Activated naive CD4-positive, alpha-beta T cell treated with anti-CD3 and anti-CD28 coated beads for 36 hours (primary cell): Measurements from ENCODE around the gene SOD2. TPM values are rescaled to one million over a fixed set of nuclear protein-coding genes. Genes with fewer than 3 reads are reported as not detected.
"Not testable (repeated sequence)": the region's sequence is repeated elsewhere in the genome, so short reads cannot be mapped to it uniquely, and the experiment has no call there.

Source experiments
- CTCF ChIA-PET: fragments of 350-600 bp; sonication (Branson Sonifier 250); formaldehyde crosslinking; loops from one replicate; lab custom pipeline; 2021; ENCODE audit warnings: antibody characterized with exemption; lab: Charles Lee
- DNase-seq: peaks from one replicate; pipeline ENCODE4 v3.0.0-alpha.2; 2020
- H3K27ac Mint-ChIP-seq: one replicate; pipeline ENCODE4 v1.8.0; 2021; ENCODE audit warnings: mild to moderate bottlenecking, mixed read lengths
- H3K27me3 Mint-ChIP-seq: one replicate; pipeline ENCODE4 v1.8.0; 2021; ENCODE audit warnings: low read depth, mixed read lengths
- H3K36me3 Mint-ChIP-seq: one replicate; pipeline ENCODE4 v1.8.0; 2021; ENCODE audit warnings: low read depth, mixed read lengths
- H3K4me1 Mint-ChIP-seq: one replicate; pipeline ENCODE4 v1.8.0; 2021; ENCODE audit warnings: low read depth, mixed read lengths
- H3K4me3 Mint-ChIP-seq: one replicate; pipeline ENCODE4 v1.8.0; 2021; ENCODE audit warnings: mild to moderate bottlenecking, moderate library complexity, mixed read lengths
- H3K9me3 Mint-ChIP-seq: one replicate; pipeline ENCODE4 v1.8.0; 2021; ENCODE audit warnings: mixed read lengths
- intact Hi-C: fragments of 100-400 bp; cut with micrococcal nuclease; formaldehyde crosslinking; loops from one replicate; pipeline ENCODE4 v1.15.1; 2023
- total RNA-seq, 2 experiments: library from RNA; stranded (reverse); gene quantifications; one replicate each; pipeline ENCODE4 v1.2.3, GENCODE V29; 2021

The SOD2 gene
- total RNA-seq, 2 experiments from 2014 or later: 256 to 260 TPM

DNA sequence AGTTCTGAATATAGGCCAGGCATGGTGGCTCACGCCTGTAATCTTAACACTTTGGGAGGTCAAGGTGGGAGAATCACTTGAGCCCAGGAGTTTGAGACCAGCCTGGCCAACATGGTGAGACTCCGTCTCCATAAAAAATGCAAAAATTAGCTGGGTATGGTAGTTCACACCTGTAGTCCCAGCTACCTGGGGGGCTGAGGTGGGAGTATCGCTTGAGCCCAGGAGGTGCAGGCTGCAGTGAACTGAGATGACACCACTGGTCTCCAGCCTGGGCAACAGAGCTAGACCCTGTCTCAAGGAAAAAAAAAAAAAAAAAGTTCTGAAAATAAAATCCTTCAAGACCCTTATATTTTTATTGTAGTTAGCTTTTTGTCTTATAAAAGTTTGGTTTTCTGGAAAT lies 22.6 kb upstream of the SOD2 start:
- H3K27me3 Mint-ChIP-seq: no peaks in the 10 kb centered on the region
- H3K27ac Mint-ChIP-seq: no peak overlapping the region
- CTCF ChIA-PET: no interaction called here
- H3K4me3 Mint-ChIP-seq: no peak overlapping the region
- peaks cover 2% of the 10 kb centered on the region for H3K36me3 Mint-ChIP-seq
- no peak for DNase-seq
- H3K4me1 Mint-ChIP-seq: peaks cover 14% of the 10 kb centered on the region
- no peaks in the 10 kb centered on the region for H3K9me3 Mint-ChIP-seq
- intact Hi-C loops: loop anchor here (1.0 kb wide), 1 partner anchor 14 kb away; no protein-coding TSS in a partner anchor

DNA sequence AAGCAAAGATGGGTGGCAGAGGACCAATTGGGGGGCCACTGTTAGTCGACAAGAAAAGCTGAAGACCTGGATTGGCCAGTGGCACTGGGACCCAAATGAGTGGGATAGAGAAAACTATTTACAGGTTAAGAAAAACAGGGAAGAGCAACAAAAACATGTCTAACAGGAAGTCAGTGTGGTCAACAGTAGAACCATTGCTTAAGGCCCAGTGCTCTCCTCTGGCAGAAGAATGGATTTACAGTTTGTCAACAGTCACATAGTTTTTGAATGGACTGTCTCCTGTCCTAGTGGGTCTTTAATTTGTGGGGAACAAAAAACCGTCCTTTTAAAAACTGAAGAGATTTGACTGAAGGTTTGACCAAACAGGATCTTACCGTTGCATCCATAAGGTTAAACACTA lies 22.1 kb upstream of the SOD2 start:
- DNase-seq: no peak
- no peak overlapping the region for H3K27ac Mint-ChIP-seq
- no peak overlapping the region for H3K4me3 Mint-ChIP-seq
- peaks cover 14% of the 10 kb centered on the region for H3K4me1 Mint-ChIP-seq
- CTCF ChIA-PET: no interaction called here
- H3K9me3 Mint-ChIP-seq: no peaks in the 10 kb centered on the region
- intact Hi-C loops: no loop called here
- H3K36me3 Mint-ChIP-seq: peaks cover 2% of the 10 kb centered on the region
- H3K27me3 Mint-ChIP-seq: no peaks in the 10 kb centered on the region

GRCh38 chr6:159714404-159714803 lies 21.4 kb upstream of the SOD2 start:
- DNase-seq: no peak
- Mint-ChIP-seq H3K27ac (no peak overlapping the region), H3K27me3 (no peaks in the 10 kb centered on the region), H3K9me3 (no peaks in the 10 kb centered on the region), H3K4me1 (peaks cover 14% of the 10 kb centered on the region), H3K4me3 (no peak overlapping the region), H3K36me3 (peaks cover 2% of the 10 kb centered on the region)
- CTCF ChIA-PET: no interaction called here
- intact Hi-C loops: no loop called here

DNA sequence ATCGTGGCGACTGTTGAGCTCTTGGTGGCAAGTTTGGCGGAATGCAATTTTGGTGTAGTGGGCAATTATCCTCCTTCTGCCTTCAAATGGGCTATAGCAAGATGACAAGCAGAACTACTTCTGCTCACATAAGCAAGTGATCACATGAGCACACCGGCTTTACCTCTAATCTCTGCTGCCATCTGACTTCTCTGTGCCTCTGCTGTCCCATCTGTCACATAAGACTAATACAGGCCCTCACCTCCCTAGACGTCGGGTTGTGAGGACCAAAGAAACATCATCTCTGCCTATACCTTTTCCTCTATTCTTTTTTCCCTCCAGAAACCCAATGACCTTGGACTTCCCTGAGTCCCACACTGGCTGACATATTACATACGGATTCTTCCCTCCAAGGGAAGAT lies 20.9 kb upstream of the SOD2 start:
- CTCF ChIA-PET: no interaction called here
- Mint-ChIP-seq H3K36me3 (peaks cover 2% of the 10 kb centered on the region), H3K4me1 (peaks cover 14% of the 10 kb centered on the region)

GRCh38 chr6:159712389-159712788 lies 19.3 kb upstream of the SOD2 start:
- H3K27me3 Mint-ChIP-seq, intact Hi-C loops, H3K27ac Mint-ChIP-seq, H3K9me3 Mint-ChIP-seq, DNase-seq, H3K4me3 Mint-ChIP-seq, H3K36me3 Mint-ChIP-seq: not testable (repeated sequence)
- H3K4me1 Mint-ChIP-seq: peaks cover 14% of the 10 kb centered on the region
- CTCF ChIA-PET: interaction anchor here (0.6 kb wide), 1 partner anchor 25 kb away, joined by 3 read pairs; no protein-coding TSS in a partner anchor

More for the DNA sequence above, 20.9 kb upstream of the SOD2 start:
- H3K27ac Mint-ChIP-seq: no peak overlapping the region
- H3K27me3 Mint-ChIP-seq: no peaks in the 10 kb centered on the region
- H3K4me3 Mint-ChIP-seq: no peak overlapping the region
- intact Hi-C loops: no loop called here
- H3K9me3 Mint-ChIP-seq: no peaks in the 10 kb centered on the region
- no peak for DNase-seq

DNA sequence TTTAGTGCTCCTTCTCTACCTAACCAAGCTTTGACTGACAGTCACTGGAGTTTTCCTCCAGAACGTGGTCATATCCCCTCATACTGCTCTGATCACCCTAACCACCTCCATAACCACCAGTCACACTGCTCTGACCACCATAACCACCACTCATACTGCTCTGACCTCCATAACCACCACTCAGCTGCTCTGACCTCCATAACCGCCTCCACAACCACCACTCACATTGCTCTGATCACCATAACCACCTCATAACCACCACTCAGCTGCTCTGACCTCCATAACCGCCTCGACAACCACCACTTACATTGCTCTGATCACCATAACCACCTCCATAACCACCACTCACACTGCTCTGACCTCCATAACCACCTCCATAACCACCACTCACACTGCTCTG lies 17.6 kb upstream of the SOD2 start:
- H3K9me3 Mint-ChIP-seq, DNase-seq, intact Hi-C loops, H3K27me3 Mint-ChIP-seq, H3K4me1 Mint-ChIP-seq, CTCF ChIA-PET, H3K36me3 Mint-ChIP-seq, H3K27ac Mint-ChIP-seq, H3K4me3 Mint-ChIP-seq: not testable (repeated sequence)

GRCh38 chr6:159701413-159701999 lies 8.5 kb upstream of the SOD2 start:
- CTCF ChIA-PET: no interaction called here
- Mint-ChIP-seq H3K9me3 (no peaks in the 10 kb centered on the region), H3K4me3 (no peak overlapping the region), H3K4me1 (peaks cover 14% of the 10 kb centered on the region), H3K27ac (peak overlapping the region; percentile 87), H3K36me3 (peaks cover 5% of the 10 kb centered on the region), H3K27me3 (no peaks in the 10 kb centered on the region)
- intact Hi-C loops: loop anchor here (1.0 kb wide), 1 partner anchor 15 kb away; no protein-coding TSS in a partner anchor
- peak; percentile 47 for DNase-seq

DNA sequence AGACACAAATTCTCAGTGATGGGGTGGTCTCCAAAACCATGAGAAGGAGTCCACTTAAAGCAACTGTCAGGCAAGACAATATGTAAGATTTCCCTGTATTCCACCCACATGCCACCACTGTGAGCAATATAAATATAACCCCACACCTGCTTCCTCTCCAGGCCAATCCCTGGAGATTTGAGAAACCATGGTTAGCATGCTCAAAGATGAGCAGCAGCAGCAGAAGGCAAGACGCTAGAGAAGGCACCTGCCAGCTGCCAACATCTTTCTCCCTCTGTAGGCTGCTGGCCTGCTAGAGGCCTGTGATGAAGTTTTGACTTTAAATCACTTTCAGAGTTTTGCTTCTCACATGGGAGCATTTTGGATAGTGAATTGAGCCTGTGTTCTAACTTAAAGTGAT lies 7.9 kb upstream of the SOD2 start:
- H3K27me3 Mint-ChIP-seq: no peaks in the 10 kb centered on the region
- H3K4me3 Mint-ChIP-seq: no peak overlapping the region
- CTCF ChIA-PET: no interaction called here
- no peak for DNase-seq
- intact Hi-C loops: loop anchor here (1.0 kb wide), 1 partner anchor 15 kb away; no protein-coding TSS in a partner anchor
- peaks cover 5% of the 10 kb centered on the region for H3K36me3 Mint-ChIP-seq
- peaks cover 14% of the 10 kb centered on the region for H3K4me1 Mint-ChIP-seq
- H3K9me3 Mint-ChIP-seq: no peaks in the 10 kb centered on the region
- peak overlapping the region; percentile 87 for H3K27ac Mint-ChIP-seq

- no peak for DNase-seq
- H3K9me3 Mint-ChIP-seq: no peaks in the 10 kb centered on the region
These were observed 2.9 kb upstream of the SOD2 start for GRCh38 chr6:159695984-159696383.

DNA sequence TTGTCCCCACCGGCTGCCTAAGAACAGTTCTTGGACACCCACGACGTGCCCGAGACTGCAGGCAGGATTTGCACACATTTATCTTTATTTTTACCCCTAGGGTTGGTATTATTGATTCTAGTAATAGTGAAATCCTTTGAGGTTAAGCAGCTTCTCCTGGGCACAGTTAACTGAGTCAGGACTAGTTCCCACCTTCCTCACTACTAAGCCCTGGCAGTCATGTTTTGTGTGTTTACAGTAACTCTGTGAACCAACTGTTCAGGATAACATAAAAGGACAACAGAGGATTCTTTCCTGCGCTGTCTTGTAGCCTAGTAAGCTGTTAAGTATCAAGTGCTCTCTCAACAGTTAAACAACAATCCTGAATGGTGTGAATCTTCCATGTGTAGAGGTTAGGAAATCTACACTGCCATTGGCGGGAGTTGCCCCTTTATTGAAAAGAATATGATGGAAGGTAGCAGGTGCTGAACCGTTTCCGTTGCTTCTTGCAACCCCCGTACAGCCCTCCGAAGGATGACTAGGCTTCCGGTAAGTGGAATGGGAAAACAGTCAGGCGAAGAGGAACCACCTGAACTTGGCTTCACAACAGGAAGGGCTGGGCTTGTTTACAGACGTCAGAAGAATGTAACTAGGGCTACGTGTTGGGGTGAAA lies 979 bp upstream of the SOD2 start:
- peak overlapping the region; percentile 94 for H3K4me3 Mint-ChIP-seq
- peak; percentile 74 for DNase-seq
- peaks cover 23% of the 10 kb centered on the region for H3K36me3 Mint-ChIP-seq
- CTCF ChIA-PET: interaction anchor here (0.6 kb wide), 1 partner anchor 135 kb away, joined by 3 read pairs; no protein-coding TSS in a partner anchor
- intact Hi-C loops: loop anchor here (1.0 to 5.0 kb wide), 8 partner anchors 33 to 1047 kb away; partner anchors contain the start of genes ACAT2, EZR, TCP1 and WTAP
- H3K27me3 Mint-ChIP-seq: no peaks in the 10 kb centered on the region
- no peaks in the 10 kb centered on the region for H3K9me3 Mint-ChIP-seq
- peak overlapping the region; percentile 96 for H3K27ac Mint-ChIP-seq
- H3K4me1 Mint-ChIP-seq: peaks cover 28% of the 10 kb centered on the region

More at GRCh38 chr6:159695984-159696383, 2.9 kb upstream of the SOD2 start:
- intact Hi-C loops: no loop called here
- Mint-ChIP-seq H3K4me3 (no peak overlapping the region), H3K36me3 (peaks cover 14% of the 10 kb centered on the region), H3K4me1 (peaks cover 22% of the 10 kb centered on the region), H3K27me3 (no peaks in the 10 kb centered on the region), H3K27ac (no peak overlapping the region)
- CTCF ChIA-PET: interaction anchor here (1.1 kb wide), 1 partner anchor 89 kb away, joined by 3 read pairs; no protein-coding TSS in a partner anchor

- intact Hi-C loops: loop anchor here (1.0 to 5.0 kb wide), 8 partner anchors 35 to 1045 kb away; partner anchors contain the start of genes ACAT2, EZR, TCP1 and WTAP
These were observed 526 bp downstream of the SOD2 start for GRCh38 chr6:159692303-159693127.

GRCh38 chr6:159691963-159692287 lies 1.1 kb downstream of the SOD2 start:
- CTCF ChIA-PET: interaction anchor here (1.0 to 4.2 kb wide), 12 partner anchors 10 to 162 kb away, joined by 3 to 25 read pairs (median 5); partner anchors contain the start of genes ACAT2, MRPL18, TCP1 and WTAP
- Mint-ChIP-seq H3K9me3 (no peaks in the 10 kb centered on the region), H3K4me3 (peak overlapping the region; percentile 95), H3K27ac (peak overlapping the region; percentile 91), H3K27me3 (no peaks in the 10 kb centered on the region), H3K36me3 (peaks cover 43% of the 10 kb centered on the region), H3K4me1 (peaks cover 47% of the 10 kb centered on the region)
- intact Hi-C loops: loop anchor here (1.0 to 5.0 kb wide), 10 partner anchors 10 to 1045 kb away; partner anchors contain the start of gene EZR
- no peak for DNase-seq

More at GRCh38 chr6:159692303-159693127, 526 bp downstream of the SOD2 start:
- H3K36me3 Mint-ChIP-seq: peaks cover 37% of the 10 kb centered on the region
- no peaks in the 10 kb centered on the region for H3K27me3 Mint-ChIP-seq
- peak; percentile 76 for DNase-seq
- H3K4me3 Mint-ChIP-seq: peak overlapping the region; percentile 95
- CTCF ChIA-PET: interaction anchor here (1.0 to 4.2 kb wide), 11 partner anchors 11 to 161 kb away, joined by 3 to 25 read pairs (median 5); partner anchors contain the start of genes MRPL18, TCP1 and WTAP
- H3K27ac Mint-ChIP-seq: peak overlapping the region; percentile 91
- H3K4me1 Mint-ChIP-seq: peaks cover 41% of the 10 kb centered on the region
- no peaks in the 10 kb centered on the region for H3K9me3 Mint-ChIP-seq
